GM23248 (cell line): ENCODE results near the gene MPV17. TPM values are rescaled to one million over a fixed set of nuclear protein-coding genes. Genes with fewer than 3 reads are reported as not detected.
"Not testable (repeated sequence)": the region's sequence is repeated elsewhere in the genome, so short reads cannot be mapped to it uniquely, and the experiment has no call there.

Source experiments
- DNase-seq: peaks from one replicate; pipeline ENCODE4 v3.0.0-alpha.2; 2015
- H2AFZ ChIP-seq: fragments of 200-600 bp; sonication (generic); 2 replicates; pipeline ENCODE4 v1.6.1; 2016; ENCODE audit warnings: antibody characterized with exemption
- H3F3A ChIP-seq: fragments of 200-600 bp; sonication (generic); 2 replicates; pipeline ENCODE4 v1.6.1; 2016; ENCODE audit warnings: mild to moderate bottlenecking, antibody characterized with exemption, mixed run types; ENCODE audit not compliant: insufficient read depth
- H3K27ac ChIP-seq: fragments of 200-600 bp; sonication (generic); 2 replicates; pipeline ENCODE4 v1.5.1; 2016; ENCODE audit warnings: mild to moderate bottlenecking
- H3K27me3 ChIP-seq: fragments of 200-600 bp; sonication (generic); replicated peaks from 2 replicates; pipeline ENCODE4 v1.6.1; 2016; ENCODE audit warnings: mild to moderate bottlenecking; ENCODE audit not compliant: insufficient read depth
- H3K36me3 ChIP-seq: fragments of 200-600 bp; sonication (generic); 2 replicates; pipeline ENCODE4 v1.6.1; 2016; ENCODE audit warnings: low read depth, mild to moderate bottlenecking
- H3K4me1 ChIP-seq: fragments of 200-600 bp; sonication (generic); 2 replicates; pipeline ENCODE4 v1.6.1; 2016; ENCODE audit warnings: mild to moderate bottlenecking; ENCODE audit not compliant: insufficient read depth
- H3K4me2 ChIP-seq: fragments of 200-600 bp; sonication (generic); one replicate; pipeline ENCODE4 v1.6.1; 2016; ENCODE audit warnings: mild to moderate bottlenecking; ENCODE audit not compliant: unreplicated experiment
- H3K4me3 ChIP-seq: fragments of 200-600 bp; sonication (generic); 2 replicates; pipeline ENCODE4 v1.5.1; 2016; ENCODE audit warnings: mild to moderate bottlenecking
- H3K79me2 ChIP-seq: fragments of 200-600 bp; sonication (generic); 2 replicates; pipeline ENCODE4 v1.6.1; 2016; ENCODE audit warnings: mild to moderate bottlenecking; ENCODE audit not compliant: insufficient read depth
- H3K9ac ChIP-seq: fragments of 200-600 bp; sonication (generic); 2 replicates; pipeline ENCODE4 v1.6.1; 2016; ENCODE audit warnings: mild to moderate bottlenecking
- H3K9me2 ChIP-seq: fragments of 200-600 bp; sonication (generic); 2 replicates; pipeline ENCODE4 v1.6.1; 2016; ENCODE audit warnings: mixed run types, mild to moderate bottlenecking, moderate library complexity; ENCODE audit not compliant: insufficient read depth
- H3K9me3 ChIP-seq: fragments of 200-600 bp; sonication (generic); one replicate; pipeline ENCODE4 v1.6.1; 2017; ENCODE audit warnings: low read depth
- H4K20me1 ChIP-seq: fragments of 200-600 bp; sonication (generic); 2 replicates; pipeline ENCODE4 v1.6.0; 2016; ENCODE audit not compliant: insufficient read depth
- EZH2 ChIP-seq: fragments of 200-600 bp; sonication (generic); IDR thresholded peaks from 2 replicates; pipeline ENCODE4 v1.6.1; 2018; ENCODE audit warnings: antibody characterized with exemption, mild to moderate bottlenecking; ENCODE audit not compliant: insufficient read depth, poor library complexity, severe bottlenecking
- EZH2phosphoT487 ChIP-seq: fragments of 200-600 bp; sonication (generic); IDR thresholded peaks from 2 replicates; pipeline ENCODE4 v1.6.1; 2018; ENCODE audit warnings: antibody characterized with exemption, moderate library complexity, mild to moderate bottlenecking, low read depth; ENCODE audit not compliant: insufficient read depth
- WGBS, 2 experiments: methylation state at CpG; one replicate each; pipeline ENCODE4 v1.1.6; 2015 to 2017; ENCODE audit warnings: low lambda C conversion rate in 2 of 2, low coverage in 1 of 2; ENCODE audit errors: missing lambda C conversion rate in 2 of 2; 5-methylcytosine and 5-hydroxymethylcytosine counted together
- in situ Hi-C: fragments of 300-500 bp; cut with MboI; formaldehyde crosslinking; loops from 2 replicates; pipeline ENCODE4 v1.15.0; 2020
- polyA plus RNA-seq: library from polyadenylated mRNA; unstranded; fragments of >200 nt; fragmentation: Nextera tagmentation; extraction: Ambion mirVana; gene quantifications from 2 replicates; pipeline ENCODE4 v1.2.1, GENCODE V29; 2016
- total RNA-seq: library from RNA; depleted of rRNA; stranded (reverse); fragments of >200 nt; shearing (Covaris generic); gene quantifications from 2 replicates; pipeline ENCODE4 v1.2.3, GENCODE V29; 2014

MPV17 gene
- total and polyA plus RNA-seq, 2 experiments from 2014 or later: 91.0 to 128 TPM

GRCh38 chr2:27278010-27278409 is 44.9 kb downstream of the MPV17 start:
- H3K4me2 ChIP-seq: no peak overlapping the region
- H2AFZ ChIP-seq: no peak overlapping the region

GRCh38 chr2:27275211-27276150 is 47.4 kb downstream of the MPV17 start, which contains the start of gene DNAJC5G:
Gene DNAJC5G, plus strand, starts transcription at chr2:27275433. Its CDS starts 1,296 bp downstream, at chr2:27276729.
- H3K4me1 ChIP-seq: no peaks in the 10 kb centered on the region; the same call in 1 of the 2 replicates
- no peak for DNase-seq
- no peak within 1 kb of the TSS for H2AFZ ChIP-seq
- no peaks in the 10 kb centered on the region for H3K79me2 ChIP-seq
- TF ChIP-seq EZH2phosphoT487: no peak
- TF ChIP-seq EZH2: no peak
- H3K36me3 ChIP-seq: no peaks in the 10 kb centered on the region
- no peak within 1 kb of the TSS for H3K4me3 ChIP-seq
- no peaks in the 10 kb centered on the region for H3K9me2 ChIP-seq
- in situ Hi-C loops: no loop called here
- 70 to 71% methylated on average over 39 of the region's 39 CpGs for WGBS, 2 experiments
- no peak within 1 kb of the TSS for H3K9ac ChIP-seq
- no peaks in the 10 kb centered on the region for H3K9me3 ChIP-seq
- no peak within 1 kb of the TSS for H3K4me2 ChIP-seq
- no peak within 1 kb of the TSS for H3K27ac ChIP-seq
- no peaks in the 10 kb centered on the region for H4K20me1 ChIP-seq
- no peaks in the 10 kb centered on the region for H3F3A ChIP-seq
- H3K27me3 ChIP-seq: peaks cover 7% of the 10 kb centered on the region

More at GRCh38 chr2:27278010-27278409, 44.9 kb downstream of the MPV17 start:
- DNase-seq: no peak
- Histone ChIP-seq H3K79me2 (no peaks in the 10 kb centered on the region), H3K4me3 (no peak overlapping the region), H3K4me1 (peaks cover 18% of the 10 kb centered on the region), H3K36me3 (no peaks in the 10 kb centered on the region), H3F3A (0 out of 2 replicates have a peak, but pooled peaks cover 3% of the 10 kb centered on the region), H4K20me1 (no peaks in the 10 kb centered on the region), H3K9me2 (no peaks in the 10 kb centered on the region), H3K9me3 (no peaks in the 10 kb centered on the region), H3K27ac (no peak overlapping the region), H3K9ac (no peak overlapping the region), H3K27me3 (peaks cover 7% of the 10 kb centered on the region)
- no peak for TF ChIP-seq EZH2
- TF ChIP-seq EZH2phosphoT487: no peak
- in situ Hi-C loops: no loop called here
- 26 to 40% methylated on average over 1 of the region's 1 CpG for WGBS, 2 experiments

GRCh38 chr2:27272537-27273522 is 50.1 kb downstream of the MPV17 start:
- H3K27me3 ChIP-seq: peaks cover 11% of the 10 kb centered on the region
- H3K4me2 ChIP-seq, DNase-seq, H2AFZ ChIP-seq, H3K9me3 ChIP-seq, H3F3A ChIP-seq, in situ Hi-C loops, H3K36me3 ChIP-seq, H3K27ac ChIP-seq, H4K20me1 ChIP-seq, H3K9ac ChIP-seq, H3K9me2 ChIP-seq, H3K4me1 ChIP-seq, H3K79me2 ChIP-seq, H3K4me3 ChIP-seq: not testable (repeated sequence)
- WGBS, 2 experiments: 58 to 66% methylated on average over 15 of the region's 15 CpGs

- Histone ChIP-seq H3K9me3 (no peaks in the 10 kb centered on the region), H3K36me3 (no peaks in the 10 kb centered on the region), H4K20me1 (no peaks in the 10 kb centered on the region), H2AFZ (no peak overlapping the region), H3F3A (no peaks in the 10 kb centered on the region), H3K9me2 (no peaks in the 10 kb centered on the region), H3K79me2 (no peaks in the 10 kb centered on the region), H3K27ac (no peak overlapping the region), H3K4me1 (no peaks in the 10 kb centered on the region), H3K9ac (no peak overlapping the region), H3K27me3 (peaks cover 12% of the 10 kb centered on the region), H3K4me3 (no peak overlapping the region), H3K4me2 (no peak overlapping the region)
- no peak for DNase-seq
- 75 to 82% methylated on average over 11 of the region's 11 CpGs for WGBS, 2 experiments
- TF ChIP-seq EZH2phosphoT487 (no peak), EZH2 (no peak)
- in situ Hi-C loops: no loop called here
These were observed 51.1 kb downstream of the MPV17 start for GRCh38 chr2:27271631-27272340.
